Epidermal melanocyte (primary cell): ENCODE data around the gene TSPAN14.

Experiments
- DNase-seq: peaks from one replicate; pipeline ENCODE4 v3.0.0; 2011; ENCODE audit warnings: low spot score; ENCODE audit not compliant: insufficient read length

Gene TSPAN14

DNA sequence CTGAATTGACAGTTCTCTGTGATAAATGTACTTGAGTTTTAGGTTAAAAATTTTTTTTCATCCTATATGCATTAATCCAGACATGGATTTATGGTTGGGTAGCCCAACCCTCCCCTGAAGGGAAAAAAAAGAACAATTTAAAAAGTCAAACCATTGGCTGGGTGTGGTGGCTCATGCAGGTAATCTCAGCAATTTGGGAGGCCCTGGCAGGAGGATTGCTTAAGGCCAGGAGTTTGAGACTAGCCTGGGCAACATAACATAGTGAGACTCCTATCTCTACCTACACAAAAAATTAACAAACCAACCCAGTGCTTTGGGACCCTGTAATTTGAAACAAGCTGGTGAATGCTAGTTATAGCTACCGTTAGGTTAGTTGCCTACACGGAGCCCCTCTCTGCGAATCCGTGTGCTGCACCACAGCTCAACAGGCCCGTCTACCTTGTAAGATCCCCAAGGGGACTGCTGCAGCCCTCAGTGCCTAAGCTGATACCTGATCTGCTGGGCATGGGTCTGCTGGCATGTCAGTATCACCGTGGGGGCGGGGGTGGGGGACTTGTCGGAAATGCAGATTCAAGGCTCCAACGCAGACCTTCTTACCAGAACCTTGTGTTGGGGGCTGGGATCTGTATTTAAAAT, 32.8 kb downstream of the TSPAN14 start:
- no peak for DNase-seq

DNA sequence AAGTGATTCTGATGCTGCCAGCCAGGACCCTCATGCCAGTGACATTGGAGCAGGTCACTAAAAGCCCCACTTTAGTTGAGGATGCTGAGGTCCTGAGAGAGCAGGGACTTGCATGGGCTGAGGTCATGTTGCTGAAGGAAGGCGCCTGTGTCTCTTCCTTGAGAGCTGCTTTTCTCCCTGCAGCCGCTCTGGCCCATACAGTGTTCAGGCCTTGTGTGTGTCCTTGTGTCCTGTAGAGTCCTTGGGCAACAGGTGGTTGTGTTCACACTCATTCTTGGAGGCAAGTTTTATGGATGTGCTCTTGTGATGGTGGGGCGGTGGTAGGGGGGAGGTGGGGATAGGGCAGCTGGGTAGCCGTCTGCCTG, 33.3 kb downstream of the TSPAN14 start:
- DNase-seq = no peak

DNA sequence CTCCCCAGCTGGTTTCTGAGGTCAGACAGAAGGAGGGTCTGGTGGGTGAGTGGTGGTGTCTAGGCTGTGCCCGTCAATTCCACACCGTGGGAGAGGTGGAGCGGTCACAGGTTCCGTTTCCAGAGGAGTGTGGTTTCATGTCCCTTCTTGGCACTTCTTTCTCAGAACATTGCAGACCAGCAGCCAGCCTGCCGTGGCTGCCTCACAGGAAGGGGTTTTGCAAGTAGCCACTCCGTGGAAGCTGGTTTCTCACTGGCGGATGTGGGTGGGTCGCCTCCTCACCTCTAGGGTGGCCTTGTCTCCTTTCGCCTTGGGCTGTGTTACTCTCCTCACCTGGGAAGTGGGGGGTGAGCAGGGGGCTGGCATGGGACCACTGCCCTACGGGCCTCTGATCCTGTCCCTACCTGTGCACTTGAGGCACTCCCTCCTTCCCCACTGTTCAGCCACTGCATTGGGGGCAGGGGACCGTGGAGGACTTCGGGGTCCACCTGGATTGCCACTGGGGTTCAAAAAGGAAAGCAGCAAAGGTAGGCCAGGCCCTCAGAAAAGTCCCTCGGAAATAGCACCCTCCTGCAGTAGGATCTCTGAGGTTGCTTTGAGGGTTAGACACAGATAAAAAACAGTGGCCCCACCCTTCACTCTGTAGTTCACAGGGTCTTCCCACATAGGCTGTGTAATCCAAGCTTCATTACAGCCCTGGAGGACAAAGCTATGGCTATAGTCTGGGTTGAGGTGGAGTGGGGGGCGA, 33.9 kb downstream of the TSPAN14 start:
- DNase-seq = no peak

DNA sequence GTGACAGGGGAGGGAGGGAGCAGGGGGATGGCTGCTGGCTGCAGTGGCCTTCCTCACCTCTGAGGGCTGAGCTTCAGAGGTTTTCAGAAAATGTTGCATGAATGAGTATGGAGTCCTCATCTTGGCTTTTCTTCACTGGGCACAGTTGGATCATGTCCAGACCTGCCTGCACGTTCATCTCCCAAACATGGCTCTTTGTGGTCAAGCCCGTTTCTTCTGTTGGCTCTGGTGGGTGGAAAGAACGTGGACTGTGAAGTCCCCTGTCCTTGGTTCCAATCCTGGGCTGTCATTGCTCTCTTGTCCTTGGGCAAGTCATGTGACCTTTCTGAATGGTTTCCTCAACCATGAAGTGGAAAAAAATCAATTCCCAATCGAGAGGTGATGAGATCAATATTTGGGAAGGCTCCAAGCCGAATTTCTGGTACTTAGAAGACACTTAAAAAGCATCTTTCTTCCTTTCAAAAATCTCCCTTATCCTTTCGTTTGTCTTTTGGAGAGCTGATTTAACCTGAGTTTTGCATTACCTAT, 34.5 kb downstream of the TSPAN14 start:
- DNase-seq = no peak

DNA sequence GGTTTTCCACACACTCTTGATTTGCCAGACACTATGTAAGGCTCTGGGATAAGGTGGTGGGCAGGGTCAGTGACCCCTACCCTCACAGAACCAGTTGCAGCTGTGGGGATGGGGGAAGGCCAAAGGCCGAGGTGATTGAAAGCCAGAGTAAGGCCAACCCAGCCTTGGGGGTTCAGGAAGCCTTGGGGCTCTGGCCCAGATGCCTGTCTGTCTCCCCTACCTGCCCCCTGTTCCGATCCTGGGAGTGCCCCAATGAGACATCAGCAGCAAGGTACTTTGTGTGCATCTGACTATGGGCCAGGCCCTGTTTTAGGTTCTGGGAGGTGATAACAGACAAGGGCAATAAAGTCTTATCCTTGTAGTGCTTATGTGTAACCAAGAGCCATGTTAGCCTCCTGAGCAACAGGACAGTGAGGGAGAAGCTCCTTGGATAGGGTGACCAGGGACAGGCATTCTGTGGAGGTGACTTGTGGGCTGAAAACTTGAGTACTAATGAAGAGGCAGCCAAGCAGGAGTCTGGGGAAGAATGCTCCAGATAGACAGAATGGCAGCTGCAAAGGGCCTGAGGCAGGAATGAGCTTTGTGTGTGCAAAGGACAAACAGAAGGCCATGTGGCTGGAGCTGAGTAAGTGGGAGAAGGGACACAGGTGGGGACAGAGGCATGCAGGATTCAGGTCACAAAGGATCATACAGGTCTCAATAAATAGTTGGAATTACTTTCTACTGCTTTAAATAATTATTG, 35.4 kb downstream of the TSPAN14 start:
- no peak for DNase-seq

DNA sequence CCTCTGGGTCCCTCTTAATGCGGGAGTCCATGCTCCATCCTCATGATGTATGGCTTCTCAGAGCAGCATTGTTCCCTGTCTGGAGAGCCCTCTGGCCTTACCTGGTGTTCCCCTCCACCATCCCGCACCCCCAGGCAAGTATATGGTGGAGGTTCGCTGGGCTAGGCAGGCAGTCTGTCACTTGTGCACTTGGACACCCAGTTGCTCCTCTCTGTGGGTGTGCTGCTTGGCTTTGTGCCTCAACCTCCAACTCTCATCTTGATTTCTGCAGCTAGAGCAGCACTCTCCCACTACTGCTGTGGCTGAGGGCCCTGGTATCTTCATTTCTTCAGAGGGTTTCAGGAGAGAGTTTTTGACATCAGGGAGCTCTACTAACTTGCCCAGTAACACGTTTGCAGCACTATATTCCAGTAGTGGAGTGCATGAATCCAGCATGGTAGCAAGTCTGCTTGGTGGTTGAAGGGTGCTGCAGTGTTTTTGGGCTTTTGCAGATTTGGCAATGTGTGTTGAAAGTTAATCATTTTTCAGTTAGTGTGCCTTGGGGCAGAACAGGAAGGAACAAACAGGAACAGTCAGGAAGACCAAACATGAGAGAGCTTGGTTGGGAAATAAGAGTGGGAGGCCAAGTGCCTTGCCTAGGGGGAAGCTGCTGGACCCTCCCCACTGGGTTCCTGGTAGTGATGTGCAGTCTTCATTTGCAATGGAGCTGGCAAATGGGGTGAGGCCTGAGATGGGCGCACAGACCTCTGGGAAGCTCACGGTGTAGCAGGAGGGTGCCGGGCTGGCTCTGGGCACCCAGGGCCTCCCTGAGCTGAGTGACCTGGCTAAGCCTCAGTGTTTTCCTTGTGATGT, 37.4 kb downstream of the TSPAN14 start:
- DNase-seq = no peak

DNA sequence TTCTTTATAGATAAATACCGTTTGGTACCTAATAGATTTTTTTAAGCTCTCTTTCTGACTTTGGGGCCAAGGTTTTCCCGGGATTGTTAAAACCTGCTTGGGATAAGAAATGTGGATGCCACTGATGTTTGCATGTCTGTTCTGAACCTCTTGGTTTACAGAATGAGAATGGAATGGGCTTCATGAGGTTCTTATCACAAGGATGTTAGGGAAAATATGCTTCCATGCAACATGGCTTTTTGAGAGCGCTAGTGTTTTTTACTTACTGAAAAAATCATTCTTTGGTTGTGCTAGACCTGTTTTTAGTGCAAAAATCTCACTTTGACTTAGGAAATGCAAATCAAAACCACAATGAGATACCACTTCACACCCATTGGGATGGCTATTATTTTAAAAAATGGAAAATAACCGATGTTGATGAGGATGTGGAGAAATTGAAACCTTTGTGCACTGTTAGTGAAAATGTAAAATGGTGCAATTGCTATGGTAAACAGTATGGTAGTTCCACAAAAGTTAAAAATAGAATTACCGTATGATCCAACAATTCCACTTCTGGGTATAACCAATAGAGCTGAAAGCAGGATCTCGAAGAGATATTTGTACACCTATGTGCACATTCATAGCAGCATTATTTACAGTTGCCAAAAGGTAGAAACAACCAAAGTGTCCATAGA, 38.9 kb downstream of the TSPAN14 start:
- DNase-seq = no peak

DNA sequence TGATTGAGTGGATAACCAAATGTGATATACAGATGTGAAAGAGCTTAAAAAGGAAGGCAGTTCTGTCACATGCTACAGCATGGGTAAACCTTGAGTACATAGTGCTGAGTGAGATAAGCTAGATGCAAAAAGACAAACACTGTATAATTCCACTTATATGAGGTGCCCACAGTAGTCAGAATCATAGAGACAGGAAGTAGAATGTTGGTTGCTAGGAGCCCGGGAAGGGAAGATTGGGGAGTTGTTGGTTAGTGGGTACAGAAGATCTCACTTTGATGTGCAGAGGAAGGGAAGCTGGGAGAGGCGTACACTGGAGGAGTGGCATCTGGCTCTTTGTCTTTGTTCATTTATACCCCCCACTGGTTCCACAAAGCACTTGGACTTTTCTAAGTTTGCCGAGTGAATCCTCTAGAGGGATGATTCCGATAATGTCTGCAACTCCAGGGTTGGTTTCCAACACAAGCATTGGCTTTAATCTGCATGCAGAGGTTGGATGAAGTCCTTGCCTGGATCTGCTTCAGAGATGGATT, 39.5 kb downstream of the TSPAN14 start:
- no peak for DNase-seq

DNA sequence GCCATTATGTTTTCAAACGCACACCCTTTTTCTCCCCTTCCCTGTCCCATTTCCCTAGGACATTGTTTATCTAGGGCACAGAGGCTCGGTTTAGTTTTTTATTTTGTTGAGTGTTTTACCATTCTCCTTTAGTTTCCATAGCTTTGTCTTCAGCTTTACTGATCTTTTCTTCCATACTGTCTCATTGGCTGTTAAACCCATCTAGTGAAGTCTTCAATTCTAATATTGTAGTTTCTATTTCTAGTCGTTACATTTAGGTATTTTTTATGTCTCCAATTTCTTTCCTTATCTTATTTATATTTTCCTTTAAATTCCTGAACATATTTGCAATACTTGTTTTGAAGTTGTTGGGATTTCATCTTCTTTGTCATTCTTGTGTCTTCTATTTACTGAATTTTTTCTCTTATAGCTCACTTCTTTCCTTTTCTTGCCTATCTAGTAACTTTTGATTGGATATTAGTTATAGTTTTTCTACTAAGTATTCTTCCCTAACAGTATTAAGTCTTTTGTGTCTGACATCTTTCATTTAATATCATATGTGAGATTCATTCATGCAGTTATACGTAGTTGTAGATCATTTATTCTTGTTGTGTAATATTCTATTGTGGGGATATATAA, 42.6 kb downstream of the TSPAN14 start:
- DNase-seq = no peak

DNA sequence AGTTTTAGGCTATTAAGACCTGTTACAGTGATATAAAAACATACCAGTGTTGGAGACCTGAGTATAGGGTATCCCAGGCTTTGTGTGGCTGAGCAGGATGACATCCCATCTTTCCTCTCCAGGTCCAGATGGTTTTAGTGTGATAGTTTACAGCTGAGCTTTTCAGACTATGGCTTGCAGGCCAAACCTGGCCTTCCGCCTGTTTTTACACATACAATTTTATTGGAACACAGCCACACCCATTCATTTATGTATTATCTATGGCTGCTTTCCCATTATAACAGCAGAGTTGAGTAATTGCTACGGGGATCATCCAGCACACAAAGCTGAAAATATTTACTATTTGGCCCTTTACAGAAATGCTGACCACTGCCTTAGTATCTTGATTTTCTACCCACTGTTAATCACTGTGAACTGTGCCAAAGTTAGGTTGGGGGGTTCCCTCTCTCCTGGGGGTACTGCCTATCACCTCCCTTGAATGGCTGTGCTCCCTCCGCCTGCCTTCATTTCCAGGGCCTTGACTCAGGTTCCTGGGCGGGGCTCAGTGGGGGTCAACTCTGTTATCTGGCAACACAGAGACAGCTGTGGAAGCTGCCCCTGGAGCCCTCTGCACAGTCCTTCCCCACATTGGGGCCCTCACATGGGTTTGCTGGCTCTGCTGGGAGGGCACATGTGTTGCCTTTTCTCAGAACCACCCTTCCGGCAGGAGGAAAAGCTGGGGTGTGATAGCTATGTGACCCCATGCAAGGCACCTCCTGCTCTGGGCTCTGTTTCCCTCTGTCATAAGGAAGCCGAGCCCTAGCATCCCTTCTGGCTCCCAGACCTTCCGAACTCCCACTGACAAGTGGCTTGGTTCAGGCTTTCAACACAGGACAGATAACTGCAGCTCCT, 43.3 kb downstream of the TSPAN14 start:
- DNase-seq = no peak

DNA sequence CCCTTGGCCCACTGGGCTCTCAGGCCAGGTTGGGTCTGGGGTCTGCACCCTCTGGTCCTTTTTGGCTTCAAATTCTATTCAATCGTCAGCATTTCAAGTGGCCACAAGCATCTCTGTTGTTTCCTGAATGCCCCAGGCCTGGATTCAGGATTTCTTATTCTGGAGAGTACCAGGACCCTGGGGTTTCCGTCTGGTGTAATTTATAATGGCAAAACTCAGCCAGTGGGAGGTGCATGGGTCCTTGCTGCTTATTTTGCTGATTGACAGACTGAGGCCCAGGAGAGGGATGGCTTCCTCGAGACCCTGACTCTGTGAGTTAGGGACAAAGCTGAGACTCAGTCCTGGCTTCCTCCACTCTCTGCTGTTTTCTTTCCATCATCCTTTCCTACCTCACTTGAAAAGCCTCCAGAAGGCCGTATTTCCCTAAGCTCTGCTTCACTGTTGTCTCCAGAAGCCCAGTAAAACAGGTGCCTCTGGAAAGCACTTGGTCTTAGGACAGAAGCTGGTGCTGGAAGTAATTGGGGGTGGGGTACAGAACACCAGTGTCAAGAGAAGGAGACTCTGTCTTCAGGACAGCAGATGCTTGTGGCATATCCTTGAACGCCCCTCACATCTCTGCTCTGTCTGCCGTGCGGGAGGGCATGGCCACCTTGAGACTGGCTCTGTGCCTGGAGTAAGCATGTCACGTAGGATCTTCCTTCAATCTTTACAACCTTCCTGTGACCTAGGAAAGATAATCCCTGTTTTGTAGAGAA, 44.1 kb downstream of the TSPAN14 start:
- no peak for DNase-seq

DNA sequence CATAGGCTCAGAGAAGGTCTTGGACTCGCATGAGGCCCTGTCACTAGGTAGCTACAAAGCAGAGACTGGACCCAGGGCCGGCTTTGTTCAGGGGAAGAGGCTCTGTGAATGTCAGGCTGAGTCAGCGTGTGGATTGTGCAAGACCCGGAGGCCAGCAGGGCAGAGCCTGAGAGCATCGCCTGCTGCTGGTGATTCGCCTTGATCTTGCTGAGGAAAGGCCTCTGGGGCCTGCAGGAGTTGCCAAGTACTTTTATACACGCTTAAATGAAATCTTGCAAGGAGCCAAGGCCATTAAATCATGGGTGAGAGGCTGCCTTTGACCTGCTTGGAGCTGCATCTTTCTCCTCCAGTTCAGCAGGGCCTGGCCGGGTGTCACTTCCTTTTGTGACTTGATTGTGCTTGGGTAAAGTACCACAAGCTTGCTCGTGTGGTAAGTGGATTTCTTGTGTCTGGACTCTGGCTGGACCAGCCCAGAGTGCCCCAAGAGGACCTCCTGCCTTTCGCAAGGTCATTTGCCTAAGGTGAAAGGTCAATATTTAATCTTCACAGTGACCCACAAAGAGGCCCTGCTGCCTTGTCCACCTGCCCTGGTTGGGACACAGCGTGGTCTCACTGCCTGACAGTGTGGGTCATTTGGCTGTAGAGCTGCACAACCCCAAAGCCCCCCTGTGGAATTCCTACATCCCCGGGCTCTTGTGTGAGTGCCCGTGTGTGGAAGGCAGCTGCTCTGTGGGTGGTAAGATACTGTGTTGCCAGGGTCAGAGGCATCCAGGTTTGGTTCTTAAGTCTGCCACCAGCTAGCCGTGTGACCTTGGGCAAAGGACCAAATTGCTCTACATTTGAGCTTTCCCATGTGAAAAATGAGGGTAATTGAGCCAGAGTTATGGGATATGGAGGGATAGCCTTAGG, 45.0 kb downstream of the TSPAN14 start:
- DNase-seq = peak; percentile 82

DNA sequence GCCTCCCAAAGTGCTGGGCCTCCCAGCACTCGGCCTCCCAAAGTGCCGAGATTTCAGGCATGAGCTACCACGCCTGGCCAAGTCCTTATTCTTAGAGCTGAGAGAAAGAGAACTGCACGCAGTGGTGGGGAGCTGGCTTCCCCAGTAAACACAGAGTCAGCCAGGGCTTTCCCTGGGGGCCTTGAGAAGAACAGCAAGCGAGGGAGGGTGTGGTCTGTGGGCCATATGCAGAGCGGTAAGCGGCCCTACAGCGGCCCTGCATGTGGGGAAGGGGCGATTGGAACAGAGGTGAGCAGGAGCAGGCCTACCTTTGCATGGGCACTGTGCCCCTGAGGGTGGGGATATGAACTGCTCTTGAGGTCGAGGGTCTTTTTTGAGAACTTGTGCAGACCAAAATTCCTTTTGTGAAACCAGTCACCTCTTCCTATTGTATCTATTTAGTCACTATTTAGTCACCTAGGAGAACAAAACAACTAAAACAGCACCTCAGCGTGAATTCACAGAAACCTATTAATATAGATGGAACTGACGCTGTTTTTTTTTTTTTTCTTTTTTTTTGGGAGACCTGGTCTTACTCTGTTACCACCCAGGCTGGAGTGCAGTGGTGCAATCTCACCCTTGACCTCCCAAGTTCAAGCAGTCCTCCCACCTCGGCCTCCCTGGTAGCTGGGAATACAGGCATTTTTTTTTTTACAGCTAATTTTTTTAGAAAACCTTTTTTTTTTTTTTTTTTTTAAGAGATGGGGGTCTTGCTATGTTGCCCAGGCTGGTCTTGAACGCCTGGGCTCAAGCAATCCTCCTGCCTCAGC, 46.7 kb downstream of the TSPAN14 start:
- no peak for DNase-seq

DNA sequence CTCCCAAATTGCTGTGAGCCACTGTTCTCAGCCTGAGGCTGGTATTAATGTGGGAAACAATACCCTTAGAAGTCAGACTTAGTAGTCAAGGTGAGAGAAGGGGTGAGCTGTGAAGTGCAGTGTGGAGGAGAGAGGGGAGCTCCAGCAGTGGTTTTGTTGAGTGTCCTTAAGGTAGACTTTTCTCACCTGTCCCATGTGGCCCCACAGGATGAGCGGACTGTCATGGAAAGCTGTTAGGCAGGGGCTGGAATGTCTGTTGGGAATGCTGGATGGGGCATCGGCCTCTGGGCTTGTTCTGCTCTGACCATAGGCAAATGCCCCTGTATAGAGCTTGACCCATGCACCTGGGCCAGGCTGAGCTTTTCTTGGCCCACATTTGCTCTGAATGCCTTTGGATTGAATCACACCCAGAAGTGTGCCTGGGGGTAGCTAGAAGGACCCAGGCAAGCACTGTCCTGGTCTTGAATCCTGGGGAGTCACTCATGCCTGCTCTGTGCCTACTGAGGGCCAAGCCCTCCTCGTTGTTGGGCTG, 47.3 kb downstream of the TSPAN14 start:
- DNase-seq = no peak

DNA sequence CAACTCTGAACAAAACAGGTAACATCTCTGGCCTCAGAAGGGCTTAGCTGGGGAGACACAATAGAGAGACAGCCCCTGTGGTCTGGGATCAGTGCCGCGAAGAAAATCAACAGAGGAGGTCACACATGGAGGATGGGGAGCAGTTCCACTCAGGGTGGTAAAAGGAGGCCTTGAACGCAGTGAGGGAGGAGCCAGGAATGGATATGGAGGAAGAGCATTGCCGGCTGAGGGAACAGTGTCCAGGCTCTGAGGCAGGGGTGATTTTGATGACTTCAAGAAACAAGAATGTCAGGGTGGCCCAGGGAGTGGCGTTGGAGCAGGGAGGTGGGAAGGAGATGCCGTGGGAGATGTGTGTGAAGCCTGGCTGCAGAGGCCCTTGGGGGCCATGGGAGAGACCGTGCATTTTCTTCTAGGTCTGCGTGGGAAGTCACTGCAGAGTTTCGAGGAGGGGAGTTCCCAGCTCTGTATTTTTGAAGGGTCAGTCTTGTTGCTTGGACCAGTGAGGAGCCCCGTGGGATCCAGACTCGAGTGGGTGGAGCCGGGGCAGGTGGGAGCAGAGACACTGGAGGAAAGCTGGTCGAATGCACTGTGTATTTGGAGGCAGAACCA, 47.9 kb downstream of the TSPAN14 start:
- DNase-seq = no peak
